Coronary artery (tissue), 2 donors: ENCODE measurements around the gene STXBP2.

Source experiments
- DNase-seq: peaks from one replicate; pipeline ENCODE4 v3.0.0-alpha.2; 2017; ENCODE audit warnings: low spot score
- H3K27ac ChIP-seq, 2 donors: fragments of 200-600 bp; sonication (generic); one replicate each; pipeline ENCODE4 v1.5.1; 2016 to 2019
- H3K4me3 ChIP-seq: fragments of 200-600 bp; sonication (generic); 2 replicates; pipeline ENCODE4 v1.5.1; 2016; ENCODE audit warnings: mild to moderate bottlenecking, moderate library complexity
- TF ChIP-seq, protein P1 (sequence below): fragments of 200-600 bp; sonication (generic); IDR thresholded peaks from one replicate; pipeline ENCODE4 v1.5.1; 2019; ENCODE audit warnings: antibody characterized with exemption

STXBP2 gene

GRCh38 chr19:7670150-7670783, 33.4 kb downstream of the STXBP2 start:
- H3K4me3 ChIP-seq = no peak overlapping the region
- H3K27ac ChIP-seq = no peak overlapping the region
- no peak for DNase-seq
- TF ChIP-seq, protein P1, sequence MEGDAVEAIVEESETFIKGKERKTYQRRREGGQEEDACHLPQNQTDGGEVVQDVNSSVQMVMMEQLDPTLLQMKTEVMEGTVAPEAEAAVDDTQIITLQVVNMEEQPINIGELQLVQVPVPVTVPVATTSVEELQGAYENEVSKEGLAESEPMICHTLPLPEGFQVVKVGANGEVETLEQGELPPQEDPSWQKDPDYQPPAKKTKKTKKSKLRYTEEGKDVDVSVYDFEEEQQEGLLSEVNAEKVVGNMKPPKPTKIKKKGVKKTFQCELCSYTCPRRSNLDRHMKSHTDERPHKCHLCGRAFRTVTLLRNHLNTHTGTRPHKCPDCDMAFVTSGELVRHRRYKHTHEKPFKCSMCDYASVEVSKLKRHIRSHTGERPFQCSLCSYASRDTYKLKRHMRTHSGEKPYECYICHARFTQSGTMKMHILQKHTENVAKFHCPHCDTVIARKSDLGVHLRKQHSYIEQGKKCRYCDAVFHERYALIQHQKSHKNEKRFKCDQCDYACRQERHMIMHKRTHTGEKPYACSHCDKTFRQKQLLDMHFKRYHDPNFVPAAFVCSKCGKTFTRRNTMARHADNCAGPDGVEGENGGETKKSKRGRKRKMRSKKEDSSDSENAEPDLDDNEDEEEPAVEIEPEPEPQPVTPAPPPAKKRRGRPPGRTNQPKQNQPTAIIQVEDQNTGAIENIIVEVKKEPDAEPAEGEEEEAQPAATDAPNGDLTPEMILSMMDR = no peak

GRCh38 chr19:7670790-7671189, 33.9 kb downstream of the STXBP2 start:
- Histone ChIP-seq H3K4me3 (no peak overlapping the region), H3K27ac (no peak overlapping the region)
- no peak for DNase-seq
- TF ChIP-seq, protein P1 = no peak

GRCh38 chr19:7672522-7672921, 35.6 kb downstream of the STXBP2 start:
- no peak overlapping the region for H3K4me3 ChIP-seq
- DNase-seq = no peak
- TF ChIP-seq, protein P1 = no peak
- H3K27ac ChIP-seq = no peak overlapping the region

DNA sequence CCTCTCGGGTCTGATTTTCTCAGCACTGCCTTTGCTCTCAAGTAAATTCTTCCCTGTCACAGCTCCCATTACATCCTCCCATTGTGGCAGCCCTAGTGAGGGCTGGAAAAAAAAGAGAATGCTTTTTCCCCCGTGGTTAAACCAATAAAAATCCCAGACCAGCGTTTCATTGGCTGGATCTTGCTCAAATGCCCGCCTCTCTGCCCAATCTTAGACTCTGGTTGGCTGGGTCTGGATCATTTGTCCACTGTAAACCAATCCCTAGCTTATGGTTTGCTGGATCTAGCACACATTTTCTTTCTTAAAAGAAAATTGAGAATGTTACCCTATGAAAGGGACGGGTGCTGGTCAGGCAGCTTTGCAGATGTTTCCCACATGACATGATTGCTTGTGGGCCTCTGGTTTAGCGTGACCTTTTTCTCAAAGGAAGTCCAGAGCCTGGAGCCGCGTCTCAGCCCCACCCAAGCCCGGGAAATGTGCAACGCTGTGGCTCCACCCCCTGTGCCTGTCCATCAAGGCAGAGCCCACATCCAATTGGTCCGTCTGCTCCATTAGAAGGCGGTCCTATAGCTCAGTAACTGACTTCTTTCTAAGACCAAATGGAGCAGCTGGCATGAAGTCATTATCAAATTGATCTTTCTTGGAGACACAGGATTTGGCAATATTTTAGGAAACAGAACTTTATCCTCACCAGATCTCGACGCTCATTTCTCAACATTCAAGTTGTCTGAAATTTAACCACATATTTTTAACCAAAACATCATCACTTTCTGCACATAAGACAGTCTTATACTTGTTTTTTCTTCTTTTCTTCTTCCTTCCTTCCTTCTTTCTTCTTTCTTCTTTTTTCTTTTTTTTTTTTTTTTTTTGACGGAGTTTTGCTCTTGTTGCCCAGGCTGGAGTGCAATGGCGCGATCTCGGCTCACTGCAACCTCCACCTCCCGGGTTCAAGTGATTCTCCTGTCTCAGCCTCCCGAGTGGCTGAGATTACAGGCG, 37.4 kb downstream of the STXBP2 start:
- no peak for DNase-seq
- no peak overlapping the region for H3K4me3 ChIP-seq
- H3K27ac ChIP-seq = peak overlapping the region in 1 of 2 donors; percentile 36
- TF ChIP-seq, protein P1 = no peak

DNA sequence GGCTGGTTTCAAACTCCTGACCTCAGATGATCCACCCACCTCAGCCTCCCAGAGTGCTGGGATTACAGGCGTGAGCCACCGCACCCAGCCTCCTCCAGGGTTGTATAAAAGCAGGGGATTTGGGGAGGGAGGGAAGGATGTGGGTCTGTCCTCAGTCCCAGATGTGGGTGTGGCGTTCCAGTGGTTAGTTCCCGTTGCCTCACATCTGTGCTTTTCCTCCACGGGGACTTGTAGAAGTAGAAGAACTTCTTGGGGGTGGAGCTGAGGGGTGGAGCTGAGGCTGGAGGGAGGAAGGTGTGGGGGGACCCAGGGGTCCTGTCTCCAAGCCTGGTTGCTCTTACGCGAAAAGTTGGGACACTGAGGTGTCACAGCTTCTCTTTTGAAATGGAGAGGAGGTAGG, 39.5 kb downstream of the STXBP2 start:
- TF ChIP-seq, protein P1 = no peak
- Histone ChIP-seq H3K4me3 (peak overlapping the region; percentile 7), H3K27ac (no peak overlapping the region)
- DNase-seq = no peak

DNA sequence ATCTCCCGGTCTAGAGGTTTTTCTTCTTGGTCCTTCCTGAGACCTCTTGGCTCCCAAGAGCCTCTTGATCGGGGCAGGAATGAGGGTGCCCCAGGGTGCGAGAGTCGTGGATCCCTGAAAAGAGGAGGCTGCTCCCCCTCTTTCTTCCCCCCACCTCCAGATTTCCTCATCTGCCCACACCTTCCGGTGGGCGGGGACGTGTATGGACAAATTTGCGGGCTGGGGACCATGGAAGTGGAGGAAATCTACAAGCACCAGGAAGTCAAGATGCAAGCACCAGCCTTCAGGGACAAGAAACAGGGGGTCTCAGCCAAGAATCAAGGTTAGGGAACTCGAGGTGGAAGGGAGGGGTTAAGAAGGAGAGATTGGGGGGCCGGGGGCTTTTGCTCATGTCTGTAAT, 39.9 kb downstream of the STXBP2 start, which contains the start of gene MCEMP1:
Gene MCEMP1 (plus strand): TSS at position 237 of the 400 bp plus-strand sequence. CDS start 31 bp downstream, at position 268.
- DNase-seq = no peak
- TF ChIP-seq, protein P1 = no peak
- Histone ChIP-seq H3K4me3 (peak within 1 kb of the TSS; percentile 7), H3K27ac (no peak within 1 kb of the TSS)
